ENCODE data around the gene LTBP1. TPM values are rescaled to one million over a fixed set of nuclear protein-coding genes. Genes with fewer than 3 reads are reported as not detected.

The LTBP1 gene
- total RNA-seq, 4 donors from 2014 or later = 3.8 to 20.8 (median 11.3) TPM

DNA sequence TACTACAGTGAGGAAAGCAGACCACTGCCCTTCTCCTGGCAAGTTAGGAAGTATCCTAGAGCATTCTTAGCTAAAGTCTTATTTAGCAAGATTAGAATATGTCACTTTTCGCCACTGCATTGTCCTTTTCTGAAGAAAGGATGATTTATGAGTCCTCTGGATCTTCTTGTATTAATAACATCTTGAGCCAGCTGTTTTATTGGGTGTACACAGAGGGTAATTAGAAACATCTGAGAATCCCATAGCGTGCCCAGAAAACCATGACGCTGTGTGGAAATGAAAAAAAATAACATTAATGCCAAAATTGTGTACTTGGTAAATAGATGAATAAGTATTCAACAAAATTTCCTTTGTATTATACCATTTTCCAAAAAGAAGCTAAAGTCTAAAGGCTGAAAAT, 198.7 kb downstream of the LTBP1 start:
- intact Hi-C loops (cut with DNase I; ENCODE audit: low total_unique reads) = no loop called here
- WGBS, 2 donors = 41 to 68% methylated on average over 3 of the region's 3 CpGs
- DNase-seq (ENCODE audit: low spot score in 2 of 2) = no peak

DNA sequence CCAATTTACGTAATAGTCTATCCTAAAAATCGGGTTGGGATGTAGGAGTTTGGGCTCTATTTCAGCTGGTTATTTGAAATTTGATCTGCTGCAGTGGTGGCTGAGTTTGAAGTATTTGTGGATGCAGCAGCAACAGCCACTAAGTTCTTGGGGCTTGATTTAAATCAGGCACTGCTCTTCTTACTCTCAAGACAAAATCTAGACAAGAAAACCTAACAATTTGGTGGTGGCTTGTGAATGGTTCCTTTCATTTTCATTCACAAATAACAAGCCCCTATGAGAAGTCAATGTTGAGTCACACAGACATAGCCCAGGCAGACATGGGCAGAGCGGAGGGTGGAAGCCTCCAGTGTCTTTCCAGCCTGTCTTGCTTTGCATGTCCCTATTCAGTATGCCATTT, 199.3 kb downstream of the LTBP1 start:
- DNase-seq (ENCODE audit: low spot score in 2 of 2) = no peak
- WGBS, 2 donors = 67 to 77% methylated on average over 3 of the region's 3 CpGs
- intact Hi-C loops (cut with DNase I; ENCODE audit: low total_unique reads) = no loop called here
- TF ChIP-seq, protein P1, sequence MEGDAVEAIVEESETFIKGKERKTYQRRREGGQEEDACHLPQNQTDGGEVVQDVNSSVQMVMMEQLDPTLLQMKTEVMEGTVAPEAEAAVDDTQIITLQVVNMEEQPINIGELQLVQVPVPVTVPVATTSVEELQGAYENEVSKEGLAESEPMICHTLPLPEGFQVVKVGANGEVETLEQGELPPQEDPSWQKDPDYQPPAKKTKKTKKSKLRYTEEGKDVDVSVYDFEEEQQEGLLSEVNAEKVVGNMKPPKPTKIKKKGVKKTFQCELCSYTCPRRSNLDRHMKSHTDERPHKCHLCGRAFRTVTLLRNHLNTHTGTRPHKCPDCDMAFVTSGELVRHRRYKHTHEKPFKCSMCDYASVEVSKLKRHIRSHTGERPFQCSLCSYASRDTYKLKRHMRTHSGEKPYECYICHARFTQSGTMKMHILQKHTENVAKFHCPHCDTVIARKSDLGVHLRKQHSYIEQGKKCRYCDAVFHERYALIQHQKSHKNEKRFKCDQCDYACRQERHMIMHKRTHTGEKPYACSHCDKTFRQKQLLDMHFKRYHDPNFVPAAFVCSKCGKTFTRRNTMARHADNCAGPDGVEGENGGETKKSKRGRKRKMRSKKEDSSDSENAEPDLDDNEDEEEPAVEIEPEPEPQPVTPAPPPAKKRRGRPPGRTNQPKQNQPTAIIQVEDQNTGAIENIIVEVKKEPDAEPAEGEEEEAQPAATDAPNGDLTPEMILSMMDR (IDR thresholded peaks at IDR 0.05) = no peak
- TF ChIP-seq POLR2A (IDR thresholded peaks at IDR 0.05) = no peak
- no peak overlapping the region for H3K4me3 ChIP-seq (ENCODE audit: low read depth, poor library complexity, severe bottlenecking)

More for the DNA sequence above, 198.7 kb downstream of the LTBP1 start:
- no peak for TF ChIP-seq POLR2A (IDR thresholded peaks at IDR 0.05)
- TF ChIP-seq, protein P1 (IDR thresholded peaks at IDR 0.05) = no peak
- no peak overlapping the region for H3K4me3 ChIP-seq (ENCODE audit: low read depth, poor library complexity, severe bottlenecking)

DNA sequence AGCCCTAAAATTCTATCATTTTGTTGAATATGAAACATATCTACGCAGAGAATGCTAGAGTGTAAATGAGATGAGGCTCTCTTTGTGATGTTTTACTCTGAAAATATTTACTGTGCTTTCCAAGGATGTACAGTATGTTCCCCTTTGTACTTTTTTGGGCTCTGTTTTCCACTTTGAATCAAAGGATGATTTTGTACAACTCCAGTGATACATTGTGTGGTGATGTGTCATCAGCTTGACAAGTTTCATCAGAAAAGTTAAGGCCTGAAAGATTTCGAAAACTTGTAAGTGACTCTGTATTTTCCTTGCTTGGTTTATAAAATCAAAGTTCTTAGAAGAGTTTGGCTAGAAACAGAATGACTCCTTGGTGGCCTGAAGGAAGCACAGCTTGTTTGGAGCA, 206.3 kb downstream of the LTBP1 start:
- 63 to 76% methylated on average over 2 of the region's 2 CpGs for WGBS, 2 donors
- H3K4me3 ChIP-seq (ENCODE audit: low read depth, poor library complexity, severe bottlenecking) = no peak overlapping the region
- DNase-seq (ENCODE audit: low spot score in 2 of 2) = no peak
- intact Hi-C loops (cut with DNase I; ENCODE audit: low total_unique reads) = no loop called here
- TF ChIP-seq, protein P1 (IDR thresholded peaks at IDR 0.05) = no peak
- TF ChIP-seq POLR2A (IDR thresholded peaks at IDR 0.05) = no peak

DNA sequence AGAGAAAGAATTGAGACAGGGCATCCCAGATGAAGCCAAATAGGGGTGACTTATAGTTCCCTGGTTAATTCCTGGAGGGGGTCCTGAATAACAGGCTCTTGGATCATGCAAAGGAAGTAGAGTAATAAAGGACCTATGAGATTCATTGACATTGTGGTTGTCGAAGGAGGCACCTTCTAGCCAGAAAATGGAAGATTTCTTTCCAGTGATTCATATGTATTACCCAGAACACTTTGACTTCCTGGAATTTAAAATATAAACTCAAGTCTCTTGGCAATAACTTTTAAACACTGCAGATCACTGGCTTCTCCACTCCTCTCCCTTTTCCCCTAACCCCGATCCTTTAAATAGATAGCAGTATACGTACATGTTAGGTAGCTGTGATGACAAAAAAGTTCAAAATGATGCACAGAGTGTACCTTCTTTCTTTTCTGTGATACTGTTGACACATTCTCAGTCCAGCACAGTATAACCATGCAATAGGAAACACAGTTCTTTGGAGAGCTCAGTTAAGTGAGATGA, 211.8 kb downstream of the LTBP1 start:
- no peak overlapping the region for H3K4me3 ChIP-seq (ENCODE audit: low read depth, poor library complexity, severe bottlenecking)
- TF ChIP-seq, protein P1 (IDR thresholded peaks at IDR 0.05) = no peak
- TF ChIP-seq POLR2A (IDR thresholded peaks at IDR 0.05) = no peak
- 64 to 83% methylated on average over 3 of the region's 3 CpGs for WGBS, 2 donors
- intact Hi-C loops (cut with DNase I; ENCODE audit: low total_unique reads) = no loop called here
- no peak for DNase-seq (ENCODE audit: low spot score in 2 of 2)

DNA sequence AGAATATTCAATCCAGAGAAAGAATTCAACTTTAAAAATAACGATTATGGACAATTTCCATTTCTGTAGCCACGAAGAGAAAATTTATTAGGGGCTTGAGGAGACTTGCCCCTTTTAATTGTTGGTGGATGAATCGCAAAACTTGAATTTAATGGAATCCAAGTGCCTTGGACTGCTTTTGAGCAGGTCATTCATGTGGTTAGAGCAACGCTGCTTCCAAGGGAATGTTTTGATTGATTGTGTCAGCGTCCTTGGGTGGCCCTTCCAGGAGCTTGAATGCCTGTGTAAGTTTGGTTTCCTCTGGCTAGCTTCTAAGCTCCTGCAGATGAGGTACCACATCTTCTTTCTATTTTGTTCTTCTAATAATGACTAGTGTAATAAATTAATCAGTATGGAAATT, 213.4 kb downstream of the LTBP1 start:
- WGBS, 2 donors = 73 to 78% methylated on average over 5 of the region's 5 CpGs
- intact Hi-C loops (cut with DNase I; ENCODE audit: low total_unique reads) = no loop called here
- TF ChIP-seq, protein P1 (IDR thresholded peaks at IDR 0.05) = no peak
- no peak for TF ChIP-seq POLR2A (IDR thresholded peaks at IDR 0.05)
- DNase-seq (ENCODE audit: low spot score in 2 of 2) = no peak
- H3K4me3 ChIP-seq (ENCODE audit: low read depth, poor library complexity, severe bottlenecking) = no peak overlapping the region

DNA sequence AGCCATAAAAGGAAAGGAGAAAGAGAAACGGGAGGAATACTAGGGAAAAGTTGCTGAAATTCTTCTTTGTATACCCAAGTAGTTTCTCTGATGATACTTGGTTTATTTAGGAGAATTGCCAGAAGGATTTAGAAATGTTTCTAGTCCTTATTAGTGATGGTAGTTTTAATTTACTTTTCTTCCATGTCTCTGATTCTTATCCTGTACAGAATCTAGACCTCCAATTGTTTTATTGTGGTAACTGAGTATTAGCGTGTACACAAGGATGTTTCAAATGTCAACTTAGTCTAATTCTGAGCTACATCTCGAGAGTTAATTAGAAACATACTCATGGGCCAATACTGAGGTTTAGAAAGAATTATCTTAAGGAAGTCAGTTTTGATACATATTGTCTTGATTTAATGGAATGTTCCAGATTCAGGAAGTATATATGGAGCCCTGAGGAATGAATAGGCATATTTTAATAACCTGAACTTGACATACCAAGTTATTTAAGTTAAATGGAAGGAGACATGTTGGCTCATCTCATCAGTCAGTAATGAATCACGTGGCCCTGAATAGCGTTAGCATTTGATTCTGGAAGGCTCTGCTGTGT, 219.6 kb downstream of the LTBP1 start:
- TF ChIP-seq POLR2A (IDR thresholded peaks at IDR 0.05) = no peak
- TF ChIP-seq, protein P1 (IDR thresholded peaks at IDR 0.05) = no peak
- no peak for DNase-seq (ENCODE audit: low spot score in 2 of 2)
- intact Hi-C loops (cut with DNase I; ENCODE audit: low total_unique reads) = no loop called here
- no peak overlapping the region for H3K4me3 ChIP-seq (ENCODE audit: low read depth, poor library complexity, severe bottlenecking)
- 44 to 46% methylated on average over 5 of the region's 5 CpGs for WGBS, 2 donors

All from lower leg skin (tissue), 4 donors.